ENCODE data around the gene SLMAP.
A peak's percentile ranks its signal among the peaks of the same experiment; 100 is the strongest.

The SLMAP gene

GRCh38 chr3:57952651-57953050 is 196.5 kb downstream of the SLMAP start:
- peak overlapping the region; percentile 55 for H3K9ac ChIP-seq (ENCODE audit: low read length)
- H3K27ac ChIP-seq (ENCODE audit: low read length, poor library complexity, severe bottlenecking) = peak overlapping the region; percentile 76
- H3K27me3 ChIP-seq (ENCODE audit: control insufficient read depth in 1 of 2, insufficient read depth in 1 of 2, low read length in 2 of 2) = no peaks in the 10 kb centered on the region
- H3K4me2 ChIP-seq (ENCODE audit: low read length, poor library complexity, severe bottlenecking) = no peak overlapping the region
- H4K8ac ChIP-seq (ENCODE audit: low read length) = peak overlapping the region; percentile 70
- no peaks in the 10 kb centered on the region for H3K79me1 ChIP-seq (replicated peaks; ENCODE audit: low read length, poor library complexity, severe bottlenecking)
- peak overlapping the region; percentile 97 for H2AK5ac ChIP-seq (ENCODE audit: low read length, severe bottlenecking)
- no peaks in the 10 kb centered on the region for H3K9me3 ChIP-seq (ENCODE audit: control insufficient read depth, low read length)
- peak overlapping the region; percentile 82 to 99 for H2BK12ac ChIP-seq (ENCODE audit: low read length in 2 of 2)
- peak overlapping the region; percentile 97 for H4K91ac ChIP-seq (ENCODE audit: low read length)
- H3K4me3 ChIP-seq (ENCODE audit: insufficient read depth in 1 of 2, low read depth in 1 of 2, low read length in 2 of 2) = no peak overlapping the region
- peaks cover 15% of the 10 kb centered on the region for H3K4me1 ChIP-seq (ENCODE audit: control insufficient read depth, insufficient read depth, low read depth, low read length)
- no peak overlapping the region for H3K23ac ChIP-seq (ENCODE audit: low read length in 2 of 2)
- DNase-seq = no peak
- peak overlapping the region; percentile 67 for H2BK5ac ChIP-seq (ENCODE audit: low read depth, low read length, poor library complexity, severe bottlenecking)
- peak overlapping the region; percentile 84 to 87 for H3K18ac ChIP-seq (ENCODE audit: low read depth in 1 of 2, low read length in 2 of 2)
- H2BK120ac ChIP-seq (ENCODE audit: low read depth, low read length) = peak overlapping the region; percentile 94
- no peak overlapping the region for H3K14ac ChIP-seq (ENCODE audit: low read length in 2 of 2)
- H3K4ac ChIP-seq (ENCODE audit: low read depth in 1 of 2, low read length in 2 of 2) = peak overlapping the region; percentile 85
- H3K36me3 ChIP-seq (ENCODE audit: control insufficient read depth in 1 of 2, insufficient read depth in 2 of 2, low read depth in 1 of 2, low read length in 2 of 2) = no peaks in the 10 kb centered on the region
- 84% methylated on average over 4 of the region's 5 CpGs for WGBS
- H2BK15ac ChIP-seq (ENCODE audit: low read depth, poor library complexity, severe bottlenecking) = no peak overlapping the region
- no peak overlapping the region for H2AFZ ChIP-seq (ENCODE audit: low read depth, low read length)

- peak overlapping the region; percentile 32 for H2AFZ ChIP-seq (ENCODE audit: low read depth, low read length)
- no peak overlapping the region for H2BK15ac ChIP-seq (ENCODE audit: low read depth, poor library complexity, severe bottlenecking)
- no peak overlapping the region for H3K9ac ChIP-seq (ENCODE audit: low read length)
- peak overlapping the region; percentile 81 to 87 for H3K18ac ChIP-seq (ENCODE audit: low read depth in 1 of 2, low read length in 2 of 2)
- H3K9me3 ChIP-seq (ENCODE audit: control insufficient read depth, low read length) = no peaks in the 10 kb centered on the region
- H3K27me3 ChIP-seq (ENCODE audit: control insufficient read depth in 1 of 2, insufficient read depth in 1 of 2, low read length in 2 of 2) = no peaks in the 10 kb centered on the region
- peak overlapping the region in 1 of 2 experiments; percentile 48 for H3K14ac ChIP-seq (ENCODE audit: low read length in 2 of 2)
- WGBS = 88% methylated on average over 7 of the region's 7 CpGs
- no peak overlapping the region for H3K4me2 ChIP-seq (ENCODE audit: low read length, poor library complexity, severe bottlenecking)
- H3K4me3 ChIP-seq (ENCODE audit: insufficient read depth in 1 of 2, low read depth in 1 of 2, low read length in 2 of 2) = no peak overlapping the region
- H4K91ac ChIP-seq (ENCODE audit: low read length) = peak overlapping the region; percentile 97
- H2BK5ac ChIP-seq (ENCODE audit: low read depth, low read length, poor library complexity, severe bottlenecking) = no peak overlapping the region
- peak overlapping the region; percentile 70 for H4K8ac ChIP-seq (ENCODE audit: low read length)
- H3K23ac ChIP-seq (ENCODE audit: low read length in 2 of 2) = no peak overlapping the region
- peaks cover 15% of the 10 kb centered on the region for H3K4me1 ChIP-seq (ENCODE audit: control insufficient read depth, insufficient read depth, low read depth, low read length)
- H2BK120ac ChIP-seq (ENCODE audit: low read depth, low read length) = peak overlapping the region; percentile 94
- H3K79me1 ChIP-seq (replicated peaks; ENCODE audit: low read length, poor library complexity, severe bottlenecking) = no peaks in the 10 kb centered on the region
- peak overlapping the region; percentile 97 for H2AK5ac ChIP-seq (ENCODE audit: low read length, severe bottlenecking)
- H2BK12ac ChIP-seq (ENCODE audit: low read length in 2 of 2) = peak overlapping the region; percentile 78 to 97
- peak overlapping the region; percentile 83 to 85 for H3K4ac ChIP-seq (ENCODE audit: low read depth in 1 of 2, low read length in 2 of 2)
- no peak overlapping the region for H3K27ac ChIP-seq (ENCODE audit: low read length, poor library complexity, severe bottlenecking)
- no peaks in the 10 kb centered on the region for H3K36me3 ChIP-seq (ENCODE audit: control insufficient read depth in 1 of 2, insufficient read depth in 2 of 2, low read depth in 1 of 2, low read length in 2 of 2)
- no peak for DNase-seq
These were observed 197.5 kb downstream of the SLMAP start for GRCh38 chr3:57953576-57953975.

GRCh38 chr3:57956119-57956832 is 200.2 kb downstream of the SLMAP start:
- H4K91ac ChIP-seq (ENCODE audit: low read length) = no peak overlapping the region
- no peak overlapping the region for H3K23ac ChIP-seq (ENCODE audit: low read length in 2 of 2)
- no peak overlapping the region for H2AFZ ChIP-seq (ENCODE audit: low read depth, low read length)
- 94% methylated on average over 3 of the region's 3 CpGs for WGBS
- no peak overlapping the region for H2BK5ac ChIP-seq (ENCODE audit: low read depth, low read length, poor library complexity, severe bottlenecking)
- no peak overlapping the region for H3K4me3 ChIP-seq (ENCODE audit: insufficient read depth in 1 of 2, low read depth in 1 of 2, low read length in 2 of 2)
- H3K36me3 ChIP-seq (ENCODE audit: control insufficient read depth in 1 of 2, insufficient read depth in 2 of 2, low read depth in 1 of 2, low read length in 2 of 2) = no peaks in the 10 kb centered on the region
- H3K9ac ChIP-seq (ENCODE audit: low read length) = peak overlapping the region; percentile 64
- peak; percentile 90 for DNase-seq
- H3K4me2 ChIP-seq (ENCODE audit: low read length, poor library complexity, severe bottlenecking) = no peak overlapping the region
- H3K9me3 ChIP-seq (ENCODE audit: control insufficient read depth, low read length) = no peaks in the 10 kb centered on the region
- H3K27me3 ChIP-seq (ENCODE audit: control insufficient read depth in 1 of 2, insufficient read depth in 1 of 2, low read length in 2 of 2) = no peaks in the 10 kb centered on the region
- no peak overlapping the region for H4K8ac ChIP-seq (ENCODE audit: low read length)
- peak overlapping the region; percentile 53 for H2AK5ac ChIP-seq (ENCODE audit: low read length, severe bottlenecking)
- H3K4me1 ChIP-seq (ENCODE audit: control insufficient read depth, insufficient read depth, low read depth, low read length) = peaks cover 19% of the 10 kb centered on the region
- peak overlapping the region in 1 of 2 experiments; percentile 55 for H3K14ac ChIP-seq (ENCODE audit: low read length in 2 of 2)
- H3K79me1 ChIP-seq (replicated peaks; ENCODE audit: low read length, poor library complexity, severe bottlenecking) = no peaks in the 10 kb centered on the region
- no peak overlapping the region for H2BK15ac ChIP-seq (ENCODE audit: low read depth, poor library complexity, severe bottlenecking)
- H2BK12ac ChIP-seq (ENCODE audit: low read length in 2 of 2) = peak overlapping the region in 1 of 2 experiments; percentile 10
- peak overlapping the region in 1 of 2 experiments; percentile 17 for H3K4ac ChIP-seq (ENCODE audit: low read depth in 1 of 2, low read length in 2 of 2)
- H2BK120ac ChIP-seq (ENCODE audit: low read depth, low read length) = no peak overlapping the region
- H3K18ac ChIP-seq (ENCODE audit: low read depth in 1 of 2, low read length in 2 of 2) = peak overlapping the region in 1 of 2 experiments; percentile 64
- no peak overlapping the region for H3K27ac ChIP-seq (ENCODE audit: low read length, poor library complexity, severe bottlenecking)

DNA sequence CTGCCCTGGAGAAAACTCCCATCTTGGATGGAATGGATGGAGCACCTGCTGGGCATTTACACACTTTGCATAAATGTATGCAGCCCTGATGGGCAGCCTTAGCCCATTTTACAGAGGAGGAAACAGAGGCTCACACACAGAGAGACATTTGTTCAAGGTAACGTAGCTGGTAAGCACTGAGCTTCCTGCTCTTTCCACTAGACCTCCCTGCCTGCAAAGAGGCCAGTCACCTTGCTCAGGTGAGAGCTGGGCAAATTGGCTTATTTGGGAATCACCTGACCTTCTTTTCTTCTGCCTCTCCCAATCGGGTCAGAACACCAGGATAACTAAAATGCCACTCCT is 200.7 kb downstream of the SLMAP start:
- Histone ChIP-seq H2BK120ac (ENCODE audit: low read depth, low read length) (no peak overlapping the region), H2BK5ac (ENCODE audit: low read depth, low read length, poor library complexity, severe bottlenecking) (no peak overlapping the region), H3K23ac (ENCODE audit: low read length in 2 of 2) (no peak overlapping the region), H2AFZ (ENCODE audit: low read depth, low read length) (no peak overlapping the region), H3K4me2 (ENCODE audit: low read length, poor library complexity, severe bottlenecking) (no peak overlapping the region), H3K4ac (ENCODE audit: low read depth in 1 of 2, low read length in 2 of 2) (no peak overlapping the region), H3K14ac (ENCODE audit: low read length in 2 of 2) (no peak overlapping the region), H3K27ac (ENCODE audit: low read length, poor library complexity, severe bottlenecking) (no peak overlapping the region), H3K36me3 (ENCODE audit: control insufficient read depth in 1 of 2, insufficient read depth in 2 of 2, low read depth in 1 of 2, low read length in 2 of 2) (no peaks in the 10 kb centered on the region), H2AK5ac (ENCODE audit: low read length, severe bottlenecking) (peak overlapping the region; percentile 12), H4K8ac (ENCODE audit: low read length) (no peak overlapping the region), H3K4me3 (ENCODE audit: insufficient read depth in 1 of 2, low read depth in 1 of 2, low read length in 2 of 2) (no peak overlapping the region), H3K79me1 (replicated peaks; ENCODE audit: low read length, poor library complexity, severe bottlenecking) (no peaks in the 10 kb centered on the region), H4K91ac (ENCODE audit: low read length) (no peak overlapping the region), H2BK12ac (ENCODE audit: low read length in 2 of 2) (no peak overlapping the region), H3K18ac (ENCODE audit: low read depth in 1 of 2, low read length in 2 of 2) (peak overlapping the region in 1 of 2 experiments; percentile 64), H3K4me1 (ENCODE audit: control insufficient read depth, insufficient read depth, low read depth, low read length) (peaks cover 14% of the 10 kb centered on the region), H3K27me3 (ENCODE audit: control insufficient read depth in 1 of 2, insufficient read depth in 1 of 2, low read length in 2 of 2) (no peaks in the 10 kb centered on the region), H3K9me3 (ENCODE audit: control insufficient read depth, low read length) (no peaks in the 10 kb centered on the region), H3K9ac (ENCODE audit: low read length) (peak overlapping the region; percentile 64), H2BK15ac (ENCODE audit: low read depth, poor library complexity, severe bottlenecking) (no peak overlapping the region)
- no peak for DNase-seq
- WGBS = 91% methylated on average over 2 of the region's 2 CpGs

Measured in mesenchymal stem cell (in vitro differentiated cells and primary cell).